GM23338 (cell line): ENCODE results near the gene HIVEP2. TPM values are rescaled to one million over a fixed set of nuclear protein-coding genes. Genes with fewer than 3 reads are reported as not detected.

Experiments used
- ATAC-seq: fragments of 200-7000 bp; cut with Tn5 transposase; 3 replicates; pipeline ENCODE4 v1.9.1; 2020
- DNase-seq: peaks from one replicate; pipeline ENCODE4 v3.0.0-alpha.2; 2015; ENCODE audit warnings: low spot score
- H2AFZ ChIP-seq: fragments of 200-600 bp; sonication (generic); 2 replicates; pipeline ENCODE4 v1.8.0; 2016; ENCODE audit warnings: antibody characterized with exemption, mild to moderate bottlenecking, moderate library complexity
- H3F3A ChIP-seq: fragments of 200-600 bp; sonication (generic); replicated peaks from 2 replicates; pipeline ENCODE4 v1.8.0; 2017; ENCODE audit warnings: antibody characterized with exemption, mixed run types, low read depth
- H3K27ac ChIP-seq: fragments of 200-600 bp; sonication (generic); 2 replicates; pipeline ENCODE4 v1.6.1; 2016; ENCODE audit warnings: low read depth
- H3K27me3 ChIP-seq: fragments of 200-600 bp; sonication (generic); 2 replicates; pipeline ENCODE4 v1.8.0; 2016; ENCODE audit warnings: mild to moderate bottlenecking, mixed run types, moderate library complexity; ENCODE audit not compliant: insufficient read depth
- H3K36me3 ChIP-seq: fragments of 200-600 bp; sonication (generic); 2 replicates; pipeline ENCODE4 v1.8.0; 2016; ENCODE audit warnings: mild to moderate bottlenecking; ENCODE audit not compliant: insufficient read depth
- H3K4me1 ChIP-seq: fragments of 200-600 bp; sonication (generic); 2 replicates; pipeline ENCODE4 v1.8.0; 2016; ENCODE audit warnings: mild to moderate bottlenecking, moderate library complexity; ENCODE audit not compliant: insufficient read depth
- H3K4me2 ChIP-seq: fragments of 200-600 bp; sonication (generic); 2 replicates; pipeline ENCODE4 v1.7.1; 2017; ENCODE audit warnings: mixed run types
- H3K4me3 ChIP-seq: fragments of 200-600 bp; sonication (generic); 2 replicates; pipeline ENCODE4 v1.6.1; 2016; ENCODE audit warnings: mixed run types
- H3K79me2 ChIP-seq: fragments of 200-600 bp; sonication (generic); replicated peaks from 2 replicates; pipeline ENCODE4 v1.8.0; 2017; ENCODE audit warnings: mild to moderate bottlenecking; ENCODE audit not compliant: insufficient read depth
- H3K9me2 ChIP-seq: fragments of 200-600 bp; sonication (generic); 2 replicates; pipeline ENCODE4 v1.8.0; 2017; ENCODE audit not compliant: insufficient read depth
- H4K20me1 ChIP-seq: fragments of 200-600 bp; sonication (generic); replicated peaks from 2 replicates; pipeline ENCODE4 v1.8.0; 2017; ENCODE audit warnings: mild to moderate bottlenecking; ENCODE audit not compliant: insufficient read depth
- H3K27ac Mint-ChIP-seq: 2 replicates; pipeline ENCODE4 v1.8.0; 2020; ENCODE audit warnings: inconsistent platforms, mild to moderate bottlenecking, moderate library complexity, mixed read lengths
- H3K27me3 Mint-ChIP-seq: 3 replicates; pipeline ENCODE4 v1.8.0; 2022; ENCODE audit warnings: low read depth, mild to moderate bottlenecking, moderate library complexity, mixed read lengths, inconsistent platforms; ENCODE audit not compliant: insufficient read depth, poor library complexity
- H3K36me3 Mint-ChIP-seq: 3 replicates; pipeline ENCODE4 v1.8.0; 2021; ENCODE audit warnings: low read depth, mild to moderate bottlenecking, inconsistent platforms, moderate library complexity, mixed read lengths
- H3K4me1 Mint-ChIP-seq: 3 replicates; pipeline ENCODE4 v1.8.0; 2020; ENCODE audit warnings: mild to moderate bottlenecking, inconsistent platforms, mixed read lengths
- H3K4me3 Mint-ChIP-seq: 3 replicates; pipeline ENCODE4 v1.8.0; 2021; ENCODE audit warnings: moderate library complexity, mild to moderate bottlenecking, inconsistent platforms, mixed read lengths
- H3K9me3 Mint-ChIP-seq: 3 replicates; pipeline ENCODE4 v1.8.0; 2020; ENCODE audit warnings: moderate library complexity, mild to moderate bottlenecking, inconsistent platforms, mixed read lengths
- CTCF ChIP-seq, 2 experiments: fragments of 200-600 bp in 1 of 2; sonication (generic) in 1 of 2; conservative IDR thresholded peaks; 2 replicates each; pipeline versions ENCODE4 v1.5.1 to v1.6.1; 2016 to 2017; ENCODE audit warnings: antibody characterized with exemption in 2 of 2, low read depth in 2 of 2, mild to moderate bottlenecking in 2 of 2, moderate library complexity in 1 of 2
- ETS1 ChIP-seq: IDR thresholded peaks from 2 replicates; pipeline ENCODE4 v1.6.1; 2016; ENCODE audit warnings: antibody characterized with exemption
- EZH2 ChIP-seq: fragments of 200-600 bp; sonication (generic); IDR thresholded peaks from one replicate; pipeline ENCODE4 v1.8.0; 2017; ENCODE audit warnings: antibody characterized with exemption, mild to moderate bottlenecking, low read depth; ENCODE audit not compliant: unreplicated experiment
- EZH2phosphoT487 ChIP-seq: fragments of 200-600 bp; sonication (generic); IDR thresholded peaks from one replicate; pipeline ENCODE4 v1.8.1; 2018; ENCODE audit warnings: antibody characterized with exemption; ENCODE audit not compliant: unreplicated experiment
- JUNB ChIP-seq: IDR thresholded peaks from one replicate; pipeline ENCODE4 v1.6.1; 2016; ENCODE audit warnings: antibody characterized with exemption; ENCODE audit not compliant: unreplicated experiment
- NANOG ChIP-seq: IDR thresholded peaks from 2 replicates; pipeline ENCODE4 v1.6.1; 2016; ENCODE audit warnings: antibody characterized with exemption, borderline replicate concordance
- POLR2AphosphoS5 ChIP-seq: IDR thresholded peaks from 2 replicates; pipeline ENCODE4 v1.6.1; 2016; ENCODE audit warnings: antibody characterized with exemption, low read depth
- REST ChIP-seq: IDR thresholded peaks from one replicate; pipeline ENCODE4 v1.6.1; 2018; ENCODE audit warnings: antibody characterized with exemption; ENCODE audit not compliant: unreplicated experiment
- ZNF331 ChIP-seq: fragments of 250-450 bp; sonication (Bioruptor Pico); IDR thresholded peaks from 2 replicates; pipeline ENCODE4 v1.5.0; 2020; ENCODE audit warnings: low read depth, mild to moderate bottlenecking, moderate library complexity
- ZNF462 ChIP-seq: fragments of 250-450 bp; sonication (Bioruptor Pico); IDR thresholded peaks from 2 replicates; pipeline ENCODE4 v1.5.0; 2020; ENCODE audit warnings: mild to moderate bottlenecking, moderate library complexity
- polyA plus RNA-seq: library from polyadenylated mRNA; unstranded; fragments of >200 nt; fragmentation: Nextera tagmentation; extraction: Ambion mirVana; gene quantifications from 2 replicates; pipeline ENCODE4 v1.2.1, GENCODE V29; 2016
- total RNA-seq: library from RNA; depleted of rRNA; stranded (reverse); fragments of >200 nt; shearing (Covaris generic); gene quantifications from 2 replicates; pipeline ENCODE4 v1.2.3, GENCODE V29; 2014

The HIVEP2 gene
- total and polyA plus RNA-seq, 2 experiments from 2014 or later = 1.5 to 7.4 TPM

- Histone ChIP-seq H4K20me1 (no peaks in the 10 kb centered on the region), H2AFZ (no peak overlapping the region), H3K79me2 (no peaks in the 10 kb centered on the region), H3K27ac (no peak overlapping the region), H3K36me3 (no peaks in the 10 kb centered on the region), H3K4me1 (no peaks in the 10 kb centered on the region), H3F3A (no peaks in the 10 kb centered on the region), H3K9me2 (no peaks in the 10 kb centered on the region), H3K4me2 (no peak overlapping the region), H3K27me3 (no peaks in the 10 kb centered on the region), H3K4me3 (no peak overlapping the region)
- no peaks in the 10 kb centered on the region for H3K9me3 Mint-ChIP-seq
- ATAC-seq (no peak), DNase-seq (no peak)
- no peaks in the 10 kb centered on the region for H3K27me3 Mint-ChIP-seq
- H3K4me3 Mint-ChIP-seq = no peak overlapping the region
- H3K36me3 Mint-ChIP-seq = no peaks in the 10 kb centered on the region
- peaks cover 16% of the 10 kb centered on the region for H3K4me1 Mint-ChIP-seq
- H3K27ac Mint-ChIP-seq = no peak overlapping the region
- no peak for TF ChIP-seq REST
- TF ChIP-seq EZH2 = no peak
Observed at GRCh38 chr6:142800240-142800639, 144.7 kb downstream of the HIVEP2 start.

GRCh38 chr6:142799639-142800038 lies 145.3 kb downstream of the HIVEP2 start:
- H3K36me3 Mint-ChIP-seq = no peaks in the 10 kb centered on the region
- no peak overlapping the region for H3K27ac Mint-ChIP-seq
- no peaks in the 10 kb centered on the region for H3K9me2 ChIP-seq
- no peaks in the 10 kb centered on the region for H3K9me3 Mint-ChIP-seq
- no peak overlapping the region for H3K4me2 ChIP-seq
- H3K36me3 ChIP-seq = no peaks in the 10 kb centered on the region
- no peak overlapping the region for H2AFZ ChIP-seq
- no peak overlapping the region for H3K4me3 Mint-ChIP-seq
- no peaks in the 10 kb centered on the region for H3K27me3 ChIP-seq
- H3K79me2 ChIP-seq = no peaks in the 10 kb centered on the region
- H3K4me1 Mint-ChIP-seq = peaks cover 16% of the 10 kb centered on the region
- H3K27me3 Mint-ChIP-seq = no peaks in the 10 kb centered on the region
- DNase-seq (no peak), ATAC-seq (no peak)
- no peak overlapping the region for H3K27ac ChIP-seq
- no peaks in the 10 kb centered on the region for H3K4me1 ChIP-seq
- H4K20me1 ChIP-seq = no peaks in the 10 kb centered on the region
- H3F3A ChIP-seq = no peaks in the 10 kb centered on the region
- no peak overlapping the region for H3K4me3 ChIP-seq
- TF ChIP-seq EZH2phosphoT487 = no peak
- TF ChIP-seq ZNF462 = no peak
- TF ChIP-seq NANOG = no peak
- TF ChIP-seq CTCF (conservative IDR thresholded peaks at IDR 0.05; ENCODE audit: low read depth in 2 of 2) = no peak
- TF ChIP-seq ZNF331 = no peak
- no peak for TF ChIP-seq ETS1
- TF ChIP-seq JUNB = no peak
- no peak for TF ChIP-seq POLR2AphosphoS5
